Panc1 (cell line): ENCODE data around the gene SPEM3.

ENCODE experiments used
- POLR2AphosphoS5 ChIP-seq: IDR thresholded peaks from 2 replicates; pipeline ENCODE4 v1.6.1; 2012; ENCODE audit warnings: mild to moderate bottlenecking, low read depth, low read length, moderate library complexity
- SIN3A ChIP-seq: IDR thresholded peaks from 2 replicates; pipeline ENCODE4 v1.6.1; 2012; ENCODE audit warnings: low read depth, mild to moderate bottlenecking, low read length, moderate library complexity, borderline replicate concordance; ENCODE audit not compliant: insufficient read depth
- TF ChIP-seq, protein P1 (sequence below): fragments of 450-650 bp; IDR thresholded peaks from 2 replicates; pipeline ENCODE4 v1.5.1; 2017; ENCODE audit warnings: mild to moderate bottlenecking
- TF ChIP-seq, protein P2 (sequence below), 2 experiments: IDR thresholded peaks; 2 replicates each; pipeline ENCODE4 v1.6.1; 2011 to 2012; ENCODE audit warnings: low read depth in 2 of 2, control low read depth in 1 of 2, low read length in 1 of 2, mild to moderate bottlenecking in 1 of 2, moderate library complexity in 1 of 2; ENCODE audit not compliant: insufficient read depth in 1 of 2

DNA sequence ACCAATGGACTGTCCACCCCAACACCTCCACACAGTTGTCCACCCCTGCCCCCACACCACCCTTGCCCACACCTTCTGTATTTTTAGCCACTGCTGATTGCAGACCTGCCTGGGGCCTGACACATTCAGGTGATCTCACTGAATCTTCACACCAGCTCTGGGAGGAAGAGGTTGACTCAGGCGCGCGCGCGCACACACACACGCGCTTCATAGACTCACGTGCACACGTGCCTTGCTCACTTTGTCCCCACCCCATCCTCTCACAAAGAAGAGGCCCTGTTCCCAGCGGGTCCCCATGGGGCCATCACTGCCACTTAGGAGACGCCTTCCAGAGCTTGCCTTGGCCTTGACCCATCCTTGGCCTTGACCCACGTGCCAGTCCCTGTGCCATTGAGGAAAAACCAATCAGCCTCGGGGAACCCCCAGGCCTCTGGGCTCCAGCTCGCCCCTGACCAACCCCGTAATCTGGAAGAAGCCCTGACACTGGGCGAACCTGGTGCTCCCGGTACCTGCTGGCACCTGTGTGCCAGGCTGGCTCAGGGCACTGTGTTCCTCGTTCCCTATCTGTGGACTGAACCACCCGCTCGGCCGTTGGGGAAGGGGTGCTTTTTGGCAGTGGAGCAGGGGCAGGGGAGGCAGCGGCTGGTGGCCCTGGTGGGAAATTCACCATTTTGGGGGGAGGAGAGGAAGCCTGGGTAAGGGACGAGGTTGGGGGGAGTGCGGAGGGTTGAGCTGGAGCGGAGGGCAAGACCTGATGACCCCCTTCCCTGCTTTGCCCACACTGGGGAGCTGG, 17.8 kb upstream of the SPEM3 start:
- TF ChIP-seq POLR2AphosphoS5 (no peak), SIN3A (no peak)
- TF ChIP-seq, protein P1, sequence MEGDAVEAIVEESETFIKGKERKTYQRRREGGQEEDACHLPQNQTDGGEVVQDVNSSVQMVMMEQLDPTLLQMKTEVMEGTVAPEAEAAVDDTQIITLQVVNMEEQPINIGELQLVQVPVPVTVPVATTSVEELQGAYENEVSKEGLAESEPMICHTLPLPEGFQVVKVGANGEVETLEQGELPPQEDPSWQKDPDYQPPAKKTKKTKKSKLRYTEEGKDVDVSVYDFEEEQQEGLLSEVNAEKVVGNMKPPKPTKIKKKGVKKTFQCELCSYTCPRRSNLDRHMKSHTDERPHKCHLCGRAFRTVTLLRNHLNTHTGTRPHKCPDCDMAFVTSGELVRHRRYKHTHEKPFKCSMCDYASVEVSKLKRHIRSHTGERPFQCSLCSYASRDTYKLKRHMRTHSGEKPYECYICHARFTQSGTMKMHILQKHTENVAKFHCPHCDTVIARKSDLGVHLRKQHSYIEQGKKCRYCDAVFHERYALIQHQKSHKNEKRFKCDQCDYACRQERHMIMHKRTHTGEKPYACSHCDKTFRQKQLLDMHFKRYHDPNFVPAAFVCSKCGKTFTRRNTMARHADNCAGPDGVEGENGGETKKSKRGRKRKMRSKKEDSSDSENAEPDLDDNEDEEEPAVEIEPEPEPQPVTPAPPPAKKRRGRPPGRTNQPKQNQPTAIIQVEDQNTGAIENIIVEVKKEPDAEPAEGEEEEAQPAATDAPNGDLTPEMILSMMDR, result no peak
- TF ChIP-seq, protein P2, sequence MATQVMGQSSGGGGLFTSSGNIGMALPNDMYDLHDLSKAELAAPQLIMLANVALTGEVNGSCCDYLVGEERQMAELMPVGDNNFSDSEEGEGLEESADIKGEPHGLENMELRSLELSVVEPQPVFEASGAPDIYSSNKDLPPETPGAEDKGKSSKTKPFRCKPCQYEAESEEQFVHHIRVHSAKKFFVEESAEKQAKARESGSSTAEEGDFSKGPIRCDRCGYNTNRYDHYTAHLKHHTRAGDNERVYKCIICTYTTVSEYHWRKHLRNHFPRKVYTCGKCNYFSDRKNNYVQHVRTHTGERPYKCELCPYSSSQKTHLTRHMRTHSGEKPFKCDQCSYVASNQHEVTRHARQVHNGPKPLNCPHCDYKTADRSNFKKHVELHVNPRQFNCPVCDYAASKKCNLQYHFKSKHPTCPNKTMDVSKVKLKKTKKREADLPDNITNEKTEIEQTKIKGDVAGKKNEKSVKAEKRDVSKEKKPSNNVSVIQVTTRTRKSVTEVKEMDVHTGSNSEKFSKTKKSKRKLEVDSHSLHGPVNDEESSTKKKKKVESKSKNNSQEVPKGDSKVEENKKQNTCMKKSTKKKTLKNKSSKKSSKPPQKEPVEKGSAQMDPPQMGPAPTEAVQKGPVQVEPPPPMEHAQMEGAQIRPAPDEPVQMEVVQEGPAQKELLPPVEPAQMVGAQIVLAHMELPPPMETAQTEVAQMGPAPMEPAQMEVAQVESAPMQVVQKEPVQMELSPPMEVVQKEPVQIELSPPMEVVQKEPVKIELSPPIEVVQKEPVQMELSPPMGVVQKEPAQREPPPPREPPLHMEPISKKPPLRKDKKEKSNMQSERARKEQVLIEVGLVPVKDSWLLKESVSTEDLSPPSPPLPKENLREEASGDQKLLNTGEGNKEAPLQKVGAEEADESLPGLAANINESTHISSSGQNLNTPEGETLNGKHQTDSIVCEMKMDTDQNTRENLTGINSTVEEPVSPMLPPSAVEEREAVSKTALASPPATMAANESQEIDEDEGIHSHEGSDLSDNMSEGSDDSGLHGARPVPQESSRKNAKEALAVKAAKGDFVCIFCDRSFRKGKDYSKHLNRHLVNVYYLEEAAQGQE (IDR thresholded peaks at IDR 0.05; ENCODE audit: insufficient read depth in 1 of 2, low read depth in 2 of 2, low read length in 1 of 2), result no peak
